ENCODE data around the gene R3HDM2.

The R3HDM2 gene

DNA sequence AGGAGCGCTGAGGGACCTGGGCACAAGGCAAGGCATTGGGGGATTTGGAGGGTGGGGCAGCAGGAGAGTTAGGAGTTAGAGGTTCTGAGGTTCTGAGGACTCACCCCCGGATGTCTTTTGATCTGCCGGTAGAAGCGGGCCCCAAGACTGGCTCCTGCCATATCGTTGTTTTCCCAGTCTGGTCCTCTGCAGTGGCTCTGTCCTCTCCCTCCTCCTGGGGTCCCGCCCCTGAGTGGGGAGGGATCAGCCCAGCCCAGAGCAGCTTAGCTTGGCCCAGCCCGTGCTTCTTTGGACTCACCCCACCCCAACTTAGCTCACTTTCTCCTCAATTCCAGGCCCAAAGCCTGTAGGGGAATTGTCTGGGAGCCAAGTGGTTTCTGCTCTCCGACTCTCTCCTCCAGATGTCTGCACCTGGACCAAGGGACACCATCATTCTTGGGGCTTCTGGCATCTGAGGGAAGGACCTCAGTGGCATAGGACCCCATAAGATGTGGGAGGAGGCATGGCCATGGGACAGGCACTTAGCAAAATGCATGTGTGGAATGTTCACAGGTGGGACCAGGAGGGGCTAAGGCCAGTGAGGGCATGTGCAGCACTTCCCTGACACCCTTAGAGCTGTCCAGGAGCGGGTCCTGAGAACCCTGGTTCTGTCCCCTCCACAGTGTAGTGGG lies 193.8 kb downstream of the R3HDM2 start:
- TF ChIP-seq YY1 (IDR thresholded peaks at IDR 0.05; ENCODE audit: insufficient read depth, insufficient read length) (no peak), SUZ12 (IDR thresholded peaks at IDR 0.05; ENCODE audit: extremely low read depth, insufficient read depth, insufficient read length) (no peak), ZNF274 (IDR thresholded peaks at IDR 0.05; ENCODE audit: low read depth, low read length) (no peak)
- peaks cover 18% of the 10 kb centered on the region for H3K4me1 ChIP-seq (ENCODE audit: insufficient read depth, insufficient read length)
- H3K27me3 ChIP-seq (ENCODE audit: insufficient read depth, insufficient read length): peaks cover 51% of the 10 kb centered on the region

DNA sequence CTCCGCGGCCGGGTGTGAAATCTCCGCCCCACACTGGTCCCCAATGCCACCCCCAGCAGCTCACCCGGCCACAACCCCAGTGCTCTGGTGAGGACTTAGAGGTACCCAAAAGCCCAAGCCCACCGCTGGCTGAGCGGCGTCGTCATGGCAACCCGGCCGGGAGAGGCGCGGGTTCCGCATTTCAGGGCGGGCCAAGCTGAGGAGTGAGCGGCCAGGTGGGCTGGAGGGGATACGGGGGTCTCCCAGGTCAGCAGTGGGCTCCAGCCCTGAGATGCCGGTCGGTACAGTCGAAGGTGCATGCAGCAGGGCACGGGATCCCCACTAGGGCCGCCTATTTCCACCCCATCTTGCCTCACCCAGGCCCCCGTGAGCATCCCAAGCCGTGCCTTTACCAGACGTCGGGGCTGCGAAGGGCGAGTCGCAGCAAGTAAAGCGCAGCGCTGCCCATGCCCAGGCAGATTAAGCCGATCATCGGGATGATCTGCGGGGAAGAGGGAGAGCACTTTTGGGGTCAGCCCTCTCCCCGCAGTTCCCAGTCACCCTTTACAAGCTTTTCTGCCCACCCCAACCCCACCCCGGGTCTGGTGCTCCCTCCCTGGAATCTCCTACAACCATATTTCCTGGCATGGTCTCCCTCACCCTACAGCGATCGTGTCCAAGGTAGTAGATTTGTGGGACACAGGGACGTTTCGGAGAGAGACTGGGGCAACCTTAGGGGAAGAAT lies 194.5 kb downstream of the R3HDM2 start:
- Histone ChIP-seq H3K9ac (ENCODE audit: insufficient read length, low read depth) (no peak overlapping the region), H3K4me3 (ENCODE audit: insufficient read length, low read depth) (no peak overlapping the region), H3K36me3 (ENCODE audit: insufficient read depth, insufficient read length, low read length) (peaks cover 49% of the 10 kb centered on the region), H3K4me1 (ENCODE audit: insufficient read depth, insufficient read length) (peaks cover 19% of the 10 kb centered on the region), H3K9me3 (ENCODE audit: insufficient read depth, low read length) (no peaks in the 10 kb centered on the region), H3K27me3 (ENCODE audit: insufficient read depth, insufficient read length) (peaks cover 44% of the 10 kb centered on the region)
- TF ChIP-seq YY1 (IDR thresholded peaks at IDR 0.05; ENCODE audit: insufficient read depth, insufficient read length): no peak
- TF ChIP-seq ZNF274 (IDR thresholded peaks at IDR 0.05; ENCODE audit: low read depth, low read length): no peak
- no peak for TF ChIP-seq SUZ12 (IDR thresholded peaks at IDR 0.05; ENCODE audit: extremely low read depth, insufficient read depth, insufficient read length)
- DNase-seq (ENCODE audit: low read depth, low spot score): no peak

More for the DNA sequence above, 193.8 kb downstream of the R3HDM2 start:
- DNase-seq (ENCODE audit: low read depth, low spot score): no peak
- H3K9ac ChIP-seq (ENCODE audit: insufficient read length, low read depth): no peak overlapping the region
- peaks cover 42% of the 10 kb centered on the region for H3K36me3 ChIP-seq (ENCODE audit: insufficient read depth, insufficient read length, low read length)
- H3K9me3 ChIP-seq (ENCODE audit: insufficient read depth, low read length): no peaks in the 10 kb centered on the region; the same call in 1 of the 2 replicates
- no peak overlapping the region for H3K4me3 ChIP-seq (ENCODE audit: insufficient read length, low read depth)

DNA sequence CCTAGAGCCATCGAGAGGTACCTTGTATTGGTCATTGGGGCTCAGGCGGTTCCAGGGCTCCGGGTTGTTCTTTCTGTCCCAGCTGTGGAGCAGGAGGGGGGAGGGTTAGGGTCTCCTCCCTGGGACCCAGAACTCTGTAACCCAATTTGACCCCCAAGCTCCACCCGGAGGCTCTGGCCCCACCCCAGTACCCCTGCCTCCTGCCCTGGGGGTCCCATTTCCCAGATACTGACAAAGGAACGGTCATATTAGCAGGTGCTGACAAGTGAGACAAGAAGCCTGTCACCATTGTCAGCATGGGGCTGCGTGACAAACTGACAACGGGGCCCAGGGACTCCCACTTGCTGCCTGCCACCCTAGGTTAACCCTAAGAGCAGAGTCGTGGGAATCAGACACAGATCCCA lies 195.1 kb downstream of the R3HDM2 start:
- Histone ChIP-seq H3K27me3 (ENCODE audit: insufficient read depth, insufficient read length) (peaks cover 38% of the 10 kb centered on the region), H3K4me1 (ENCODE audit: insufficient read depth, insufficient read length) (peaks cover 21% of the 10 kb centered on the region), H3K9me3 (ENCODE audit: insufficient read depth, low read length) (no peaks in the 10 kb centered on the region), H3K36me3 (ENCODE audit: insufficient read depth, insufficient read length, low read length) (peaks cover 55% of the 10 kb centered on the region), H3K9ac (ENCODE audit: insufficient read length, low read depth) (no peak overlapping the region), H3K4me3 (ENCODE audit: insufficient read length, low read depth) (no peak overlapping the region)
- DNase-seq (ENCODE audit: low read depth, low spot score): no peak
- TF ChIP-seq YY1 (IDR thresholded peaks at IDR 0.05; ENCODE audit: insufficient read depth, insufficient read length): no peak
- TF ChIP-seq ZNF274 (IDR thresholded peaks at IDR 0.05; ENCODE audit: low read depth, low read length): no peak
- TF ChIP-seq SUZ12 (IDR thresholded peaks at IDR 0.05; ENCODE audit: extremely low read depth, insufficient read depth, insufficient read length): no peak

DNA sequence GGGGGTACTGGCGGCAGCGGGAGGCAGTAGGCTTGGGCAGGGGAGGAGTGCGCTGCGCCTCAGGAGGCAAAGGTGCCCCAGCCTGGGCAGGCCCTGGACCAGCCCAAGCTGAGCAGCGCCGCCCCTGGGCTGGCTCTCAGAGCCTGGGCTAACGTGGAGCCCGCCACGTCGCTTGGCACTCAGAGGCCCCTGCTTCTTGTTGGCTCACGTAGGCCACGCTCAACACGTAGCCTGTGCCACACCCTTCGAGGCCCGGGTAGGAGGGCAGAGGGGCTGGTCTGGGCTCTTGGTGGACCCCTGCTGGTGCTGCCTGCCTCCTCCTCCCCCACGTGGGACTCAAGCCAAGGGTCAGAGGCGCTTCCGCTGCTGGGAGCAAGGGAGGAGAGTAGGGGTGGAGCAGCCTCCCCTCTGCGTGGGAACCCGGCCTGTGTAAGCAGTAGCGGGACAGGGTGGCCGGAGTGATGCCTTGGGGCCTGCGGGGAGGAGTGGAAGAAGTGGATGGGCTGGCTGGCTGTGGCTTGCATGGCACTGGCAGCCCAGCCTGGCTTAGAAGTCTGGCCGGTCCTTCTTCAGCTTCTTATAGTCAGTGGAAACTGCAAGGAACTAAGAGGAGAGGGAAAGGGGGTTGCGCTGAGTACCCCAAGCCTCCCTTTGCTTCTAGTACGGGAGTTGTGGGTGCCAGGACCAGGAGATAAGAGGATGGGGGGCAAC lies 195.7 kb downstream of the R3HDM2 start:
- Histone ChIP-seq H3K27me3 (ENCODE audit: insufficient read depth, insufficient read length) (peaks cover 32% of the 10 kb centered on the region), H3K9ac (ENCODE audit: insufficient read length, low read depth) (no peak overlapping the region), H3K4me3 (ENCODE audit: insufficient read length, low read depth) (no peak overlapping the region), H3K4me1 (ENCODE audit: insufficient read depth, insufficient read length) (peaks cover 23% of the 10 kb centered on the region), H3K9me3 (ENCODE audit: insufficient read depth, low read length) (no peaks in the 10 kb centered on the region), H3K36me3 (ENCODE audit: insufficient read depth, insufficient read length, low read length) (peaks cover 58% of the 10 kb centered on the region)
- TF ChIP-seq YY1 (IDR thresholded peaks at IDR 0.05; ENCODE audit: insufficient read depth, insufficient read length) (no peak), SUZ12 (IDR thresholded peaks at IDR 0.05; ENCODE audit: extremely low read depth, insufficient read depth, insufficient read length) (no peak), ZNF274 (IDR thresholded peaks at IDR 0.05; ENCODE audit: low read depth, low read length) (no peak)
- no peak for DNase-seq (ENCODE audit: low read depth, low spot score)

DNA sequence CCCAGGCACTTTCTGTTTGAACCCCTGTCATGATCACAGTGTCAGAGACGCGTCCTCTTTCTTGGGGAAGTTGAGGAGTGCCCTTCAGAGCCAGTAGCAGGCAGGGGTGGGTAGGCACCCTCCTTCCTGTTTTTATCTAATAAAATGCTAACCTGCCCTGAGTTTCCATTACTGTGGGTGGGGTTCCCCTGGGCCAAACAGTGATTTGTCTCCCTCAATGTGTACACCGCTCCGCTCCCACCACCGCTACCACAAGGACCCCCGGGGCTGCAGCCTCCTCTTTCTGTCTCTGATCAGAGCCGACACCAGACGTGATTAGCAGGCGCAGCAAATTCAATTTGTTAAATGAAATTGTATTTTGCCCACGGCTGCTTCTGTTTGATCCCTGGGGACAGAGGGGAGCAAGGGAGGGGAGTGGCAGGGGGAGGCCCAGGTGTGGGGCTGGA lies 196.2 kb downstream of the R3HDM2 start:
- no peaks in the 10 kb centered on the region for H3K9me3 ChIP-seq (ENCODE audit: insufficient read depth, low read length)
- no peak overlapping the region for H3K4me3 ChIP-seq (ENCODE audit: insufficient read length, low read depth)
- no peak for DNase-seq (ENCODE audit: low read depth, low spot score)
- peaks cover 26% of the 10 kb centered on the region for H3K27me3 ChIP-seq (ENCODE audit: insufficient read depth, insufficient read length)
- no peak for TF ChIP-seq YY1 (IDR thresholded peaks at IDR 0.05; ENCODE audit: insufficient read depth, insufficient read length)
- TF ChIP-seq ZNF274 (IDR thresholded peaks at IDR 0.05; ENCODE audit: low read depth, low read length): no peak
- no peak for TF ChIP-seq SUZ12 (IDR thresholded peaks at IDR 0.05; ENCODE audit: extremely low read depth, insufficient read depth, insufficient read length)
- peaks cover 58% of the 10 kb centered on the region for H3K36me3 ChIP-seq (ENCODE audit: insufficient read depth, insufficient read length, low read length)
- no peak overlapping the region for H3K9ac ChIP-seq (ENCODE audit: insufficient read length, low read depth)
- H3K4me1 ChIP-seq (ENCODE audit: insufficient read depth, insufficient read length): peaks cover 23% of the 10 kb centered on the region

DNA sequence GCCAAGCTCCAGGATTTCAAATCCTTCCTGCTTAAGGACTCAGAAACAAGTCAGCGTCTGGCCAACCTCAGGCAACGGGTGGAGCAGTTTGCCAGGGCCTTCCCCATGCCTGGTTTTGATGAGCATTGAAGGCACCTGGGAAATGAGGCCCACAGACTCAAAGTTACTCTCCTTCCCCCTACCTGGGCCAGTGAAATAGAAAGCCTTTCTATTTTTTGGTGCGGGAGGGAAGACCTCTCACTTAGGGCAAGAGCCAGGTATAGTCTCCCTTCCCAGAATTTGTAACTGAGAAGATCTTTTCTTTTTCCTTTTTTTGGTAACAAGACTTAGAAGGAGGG lies 196.6 kb downstream of the R3HDM2 start:
- DNase-seq (ENCODE audit: low read depth, low spot score): no peak
- peaks cover 20% of the 10 kb centered on the region for H3K4me1 ChIP-seq (ENCODE audit: insufficient read depth, insufficient read length)
- no peak overlapping the region for H3K4me3 ChIP-seq (ENCODE audit: insufficient read length, low read depth)
- H3K27me3 ChIP-seq (ENCODE audit: insufficient read depth, insufficient read length): peaks cover 22% of the 10 kb centered on the region
- H3K36me3 ChIP-seq (ENCODE audit: insufficient read depth, insufficient read length, low read length): peaks cover 58% of the 10 kb centered on the region
- no peak overlapping the region for H3K9ac ChIP-seq (ENCODE audit: insufficient read length, low read depth)
- TF ChIP-seq YY1 (IDR thresholded peaks at IDR 0.05; ENCODE audit: insufficient read depth, insufficient read length): no peak
- no peak for TF ChIP-seq ZNF274 (IDR thresholded peaks at IDR 0.05; ENCODE audit: low read depth, low read length)
- no peak for TF ChIP-seq SUZ12 (IDR thresholded peaks at IDR 0.05; ENCODE audit: extremely low read depth, insufficient read depth, insufficient read length)
- H3K9me3 ChIP-seq (ENCODE audit: insufficient read depth, low read length): no peaks in the 10 kb centered on the region
